ENCODE data around the gene TMEM209.

The TMEM209 gene

DNA sequence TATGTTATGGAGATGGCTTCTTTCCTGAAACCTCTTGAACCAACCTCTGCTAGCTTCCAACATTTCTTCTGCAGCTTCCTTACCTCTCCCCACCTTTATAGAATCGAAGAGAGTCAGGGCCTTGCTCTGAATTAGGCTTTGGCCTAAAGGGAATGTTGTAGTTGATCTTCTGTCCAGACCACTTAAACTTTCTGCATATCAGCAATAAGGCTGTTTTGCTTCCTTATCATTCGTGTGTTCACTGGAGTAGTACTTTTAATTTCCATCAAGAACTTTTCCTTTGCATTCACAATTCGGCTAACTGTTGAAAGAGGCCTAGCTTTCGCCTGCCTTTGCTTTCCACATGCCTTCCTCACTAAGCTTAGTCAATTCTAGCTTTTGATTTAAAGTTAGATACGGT, 86.9 kb downstream of the TMEM209 start:
- no peak for DNase-seq

DNA sequence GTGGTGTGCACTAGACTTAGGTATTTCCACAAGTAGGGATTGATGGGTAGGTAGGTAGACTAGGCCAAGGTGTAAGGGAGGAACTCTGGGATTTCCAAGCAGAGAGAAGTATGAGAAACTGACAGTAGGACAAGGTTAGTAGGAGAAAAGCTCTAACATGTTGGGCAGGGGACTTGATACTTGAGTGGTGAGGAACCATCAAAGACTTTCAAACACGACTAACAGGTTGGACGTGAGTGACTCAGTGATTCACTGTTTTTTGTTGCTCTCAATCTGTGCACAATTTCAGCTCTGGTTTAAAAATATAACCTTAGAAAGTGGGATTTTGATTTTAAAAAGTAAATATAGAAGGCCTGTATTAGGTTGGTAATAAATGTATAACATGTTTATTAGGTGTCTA, 90.4 kb downstream of the TMEM209 start:
- DNase-seq = no peak
